Fibroblast of pulmonary artery (primary cell): ENCODE results near the gene CTRL.

Experiments used
- DNase-seq: peaks from one replicate; pipeline ENCODE4 v3.0.0-alpha.2; 2010; ENCODE audit warnings: low read depth
- H3K4me3 ChIP-seq: replicated peaks from 2 replicates; pipeline ENCODE4 v1.5.1; 2011; ENCODE audit warnings: low read depth, mild to moderate bottlenecking, control low read depth, low read length, moderate library complexity
- CTCF ChIP-seq: IDR thresholded peaks from 2 replicates; pipeline ENCODE4 v1.5.1; 2011; ENCODE audit warnings: mild to moderate bottlenecking, control low read depth, low read length, inconsistent platforms; ENCODE audit errors: missing control alignments

The CTRL gene

GRCh38 chr16:67928147-67928546 is 3.5 kb downstream of the CTRL start:
- H3K4me3 ChIP-seq, result no peak overlapping the region
- no peak for DNase-seq
- TF ChIP-seq CTCF, result no peak

GRCh38 chr16:67927131-67927941 is 4.3 kb downstream of the CTRL start:
- DNase-seq, result no peak
- H3K4me3 ChIP-seq, result no peak overlapping the region
- TF ChIP-seq CTCF, result no peak

GRCh38 chr16:67926181-67926750 is 5.4 kb downstream of the CTRL start:
- no peak for TF ChIP-seq CTCF
- no peak overlapping the region for H3K4me3 ChIP-seq
- no peak for DNase-seq

- no peak for TF ChIP-seq CTCF
- DNase-seq, result no peak
- H3K4me3 ChIP-seq, result no peak overlapping the region
Measured at GRCh38 chr16:67924140-67924906, 7.3 kb downstream of the CTRL start.

GRCh38 chr16:67923414-67924116 is 8.1 kb downstream of the CTRL start:
- DNase-seq, result no peak
- TF ChIP-seq CTCF, result no peak

GRCh38 chr16:67922740-67923139 is 8.9 kb downstream of the CTRL start:
- no peak overlapping the region for H3K4me3 ChIP-seq
- no peak for DNase-seq
- no peak for TF ChIP-seq CTCF

More at GRCh38 chr16:67923414-67924116, 8.1 kb downstream of the CTRL start:
- H3K4me3 ChIP-seq, result no peak overlapping the region
